ENCODE data around the gene CSNK1A1. TPM values are rescaled to one million over a fixed set of nuclear protein-coding genes. Genes with fewer than 3 reads are reported as not detected.

CSNK1A1 gene
- total and polyA plus RNA-seq, 2 of the 4 experiments (the other 2 are of a cell fraction) = 140 to 419 TPM

- Histone ChIP-seq H4K8ac (ENCODE audit: low read depth in 2 of 2, low read length in 2 of 2) (peak overlapping the region; percentile 33 to 68; a peak in 3 of 4 replicates), H3K79me1 (ENCODE audit: low read depth in 1 of 2, low read length in 2 of 2) (peaks cover 5 to 27% of the 10 kb centered on the region in 2 experiments; a peak in 3 of 4 replicates), H2BK15ac (ENCODE audit: low read depth, low read length) (peak overlapping the region; percentile 78; the same call in 2 of the 3 replicates), H3K27me3 (ENCODE audit: control insufficient read depth, insufficient read depth, low read length) (no peaks in the 10 kb centered on the region), H3K4me2 (ENCODE audit: low read depth, low read length) (no peak overlapping the region), H4K91ac (ENCODE audit: insufficient read depth, low read depth, low read length) (peak overlapping the region; percentile 41; the same call in 1 of the 2 replicates), H2BK20ac (ENCODE audit: low read depth, low read length) (no peak overlapping the region), H2BK120ac (ENCODE audit: low read depth, low read length) (peak overlapping the region; percentile 45; the same call in 1 of the 2 replicates), H3K4me3 (ENCODE audit: insufficient read depth, low read depth, low read length) (no peak overlapping the region), H3K36me3 (ENCODE audit: control insufficient read depth, insufficient read depth, low read length) (peaks cover 3% of the 10 kb centered on the region), H3K23ac (ENCODE audit: low read depth, low read length) (no peak overlapping the region), H3K56ac (ENCODE audit: extremely low read depth, insufficient read depth, low read length) (no peak overlapping the region), H3K9me3 (ENCODE audit: control insufficient read depth, insufficient read depth, low read length) (no peaks in the 10 kb centered on the region), H2AK9ac (replicated peaks; ENCODE audit: low read depth, low read length, poor library complexity) (no peak overlapping the region), H3K9ac (ENCODE audit: low read depth, low read length) (no peak overlapping the region), H3K4ac (ENCODE audit: low read depth, low read length) (peak overlapping the region; percentile 73), H3K14ac (replicated peaks; ENCODE audit: low read depth, low read length) (peak overlapping the region; percentile 61; the same call in 1 of the 2 replicates), H3K18ac (ENCODE audit: low read depth, low read length) (peak overlapping the region; percentile 5; the same call in 1 of the 2 replicates), H3K27ac (ENCODE audit: insufficient read depth, low read length) (peak overlapping the region; percentile 32; the same call in 1 of the 2 replicates), H2AK5ac (ENCODE audit: low read depth, low read length) (peak overlapping the region; percentile 90; the same call in 1 of the 2 replicates), H2AFZ (replicated peaks; ENCODE audit: low read length, poor library complexity) (no peak overlapping the region), H3K9me1 (ENCODE audit: insufficient read depth, low read length) (no peaks in the 10 kb centered on the region; the same call in none of the 2 replicates), H2BK5ac (ENCODE audit: low read depth, low read length, poor library complexity, severe bottlenecking) (peak overlapping the region; percentile 98), H4K20me1 (ENCODE audit: insufficient read depth, low read length) (peaks cover 11% of the 10 kb centered on the region), H4K5ac (ENCODE audit: low read depth, low read length) (peak overlapping the region; percentile 5; the same call in 1 of the 2 replicates), H3K4me1 (ENCODE audit: control insufficient read depth, insufficient read depth, low read length) (peaks cover 25% of the 10 kb centered on the region)
- TF ChIP-seq SMC3 (IDR thresholded peaks at IDR 0.05; ENCODE audit: low read depth, low read length) = no peak
- TF ChIP-seq RFX5 (IDR thresholded peaks at IDR 0.05; ENCODE audit: low read depth, low read length) = no peak
- no peak for TF ChIP-seq RAD21 (IDR thresholded peaks at IDR 0.05; ENCODE audit: low read length)
- TF ChIP-seq USF2 (IDR thresholded peaks at IDR 0.05; ENCODE audit: low read depth, low read length) = no peak
- TF ChIP-seq MAFK (IDR thresholded peaks at IDR 0.05; ENCODE audit: low read depth, low read length) = no peak
- TF ChIP-seq CTCF (conservative IDR thresholded peaks at IDR 0.05; ENCODE audit: low read depth, low read length) = no peak
- TF ChIP-seq MXI1 (IDR thresholded peaks at IDR 0.05; ENCODE audit: borderline replicate concordance, low read depth, low read length) = no peak
- ATAC-seq (ENCODE audit: low read depth) = no peak
- dilution Hi-C loops (cut with HindIII; ENCODE audit: low sequenced_read_pairs, unreplicated experiment) (no loop called here), in situ Hi-C loops (cut with MboI; ENCODE audit: low sequenced_read_pairs) (loop anchor here (5.0 kb wide), 1 partner anchor 41 kb away; no protein-coding TSS in a partner anchor), intact Hi-C loops (cut with micrococcal nuclease) (loop anchor here (5.0 kb wide), 1 partner anchor 74 kb away; no protein-coding TSS in a partner anchor)
- BruUV-seq (replicated peaks) = no TSS peak
- WGBS, 2 experiments (ENCODE audit: extremely low coverage in 2 of 2, insufficient read length in 1 of 2) = 84% methylated on average over 8 of the region's 19 CpGs; no CpG with 5 or more reads in 1 of the 2 experiments
- DNase-seq = no peak
- ChIA-PET POLR2A (ENCODE audit: unreplicated experiment) (no interaction called here), CTCF (no interaction called here)
Measured at GRCh38 chr5:149488645-149489306, 62.5 kb downstream of the CSNK1A1 start.
